CD4-positive, alpha-beta T cell (primary cell): Measurements from ENCODE around the gene CKAP2. TPM values are rescaled to one million over a fixed set of nuclear protein-coding genes. Genes with fewer than 3 reads are reported as not detected.

ENCODE experiments used
- ATAC-seq: fragments of 200-7000 bp; cut with Tn5 transposase; one replicate; pipeline ENCODE4 v1.10.0; 2022; ENCODE audit warnings: mild to moderate bottlenecking; ENCODE audit not compliant: poor library complexity
- CTCF ChIA-PET: fragments of 350-600 bp; sonication (Branson Sonifier 250); formaldehyde crosslinking; loops from one replicate; lab custom pipeline; 2021; ENCODE audit warnings: antibody characterized with exemption, inconsistent platforms; lab: Charles Lee
- POLR2A ChIA-PET: fragments of 350-600 bp; sonication (Branson Sonifier 250); formaldehyde crosslinking; loops from one replicate; lab custom pipeline; 2021; ENCODE audit warnings: antibody characterized with exemption, inconsistent platforms; lab: Charles Lee
- DNase-seq, 14 experiments: peaks; one replicate each; pipeline ENCODE4 v3.0.0-alpha.2; 2013 to 2020; ENCODE audit warnings: mixed read lengths in 2 of 14
- H3K27ac ChIP-seq, 2 donors: one replicate each; pipeline versions ENCODE4 v1.5.1 to v1.7.0; 2013; ENCODE audit warnings: low read length in 2 of 2, low read depth in 1 of 2, mild to moderate bottlenecking in 1 of 2
- H3K27me3 ChIP-seq, 2 experiments: 1 replicate in 1 of 2; 2 replicates in 1 of 2; pipeline versions ENCODE4 v1.6.1 to v1.7.0; 2013; ENCODE audit warnings: low read length in 2 of 2, control low read depth in 1 of 2, mild to moderate bottlenecking in 1 of 2, moderate library complexity in 1 of 2; ENCODE audit not compliant: insufficient read depth in 2 of 2, control insufficient read depth in 1 of 2
- H3K36me3 ChIP-seq: one replicate; pipeline ENCODE4 v1.6.1; 2013; ENCODE audit warnings: low read length, control low read depth; ENCODE audit not compliant: insufficient read depth
- H3K4me1 ChIP-seq: one replicate; pipeline ENCODE4 v1.6.1; 2013; ENCODE audit warnings: low read length, control low read depth; ENCODE audit not compliant: insufficient read depth
- H3K4me3 ChIP-seq: one replicate; pipeline ENCODE4 v1.5.1; 2013; ENCODE audit warnings: mild to moderate bottlenecking, low read length, moderate library complexity
- H3K9me3 ChIP-seq, 2 experiments: 1 replicate in 1 of 2; 2 replicates in 1 of 2; pipeline versions ENCODE4 v1.6.1 to v1.7.0; 2013; ENCODE audit warnings: low read length in 2 of 2, mild to moderate bottlenecking in 2 of 2, control low read depth in 1 of 2, moderate library complexity in 1 of 2; ENCODE audit not compliant: control insufficient read depth in 1 of 2, insufficient read depth in 1 of 2
- H3K27ac Mint-ChIP-seq: one replicate; pipeline ENCODE4 v1.8.0; 2020; ENCODE audit warnings: mixed read lengths
- H3K27me3 Mint-ChIP-seq: one replicate; pipeline ENCODE4 v1.8.0; 2021; ENCODE audit warnings: mixed read lengths
- H3K36me3 Mint-ChIP-seq: one replicate; pipeline ENCODE4 v1.8.0; 2021; ENCODE audit warnings: low read depth, mixed read lengths
- H3K4me1 Mint-ChIP-seq: one replicate; pipeline ENCODE4 v1.8.0; 2021; ENCODE audit warnings: low read depth, mixed read lengths
- H3K4me3 Mint-ChIP-seq: one replicate; pipeline ENCODE4 v1.8.0; 2020; ENCODE audit warnings: mild to moderate bottlenecking, mixed read lengths
- H3K9me3 Mint-ChIP-seq: one replicate; pipeline ENCODE4 v1.8.0; 2020; ENCODE audit warnings: mixed read lengths
- CTCF ChIP-seq: fragments of 200-600 bp; IDR thresholded peaks from one replicate; pipeline ENCODE4 v1.8.0; 2022; ENCODE audit warnings: antibody characterized with exemption, mild to moderate bottlenecking
- intact Hi-C, 2 experiments: fragments of 100-400 bp; cut with DNase I in 1 of 2; cut with micrococcal nuclease in 1 of 2; formaldehyde crosslinking; loops; one replicate each; pipeline versions ENCODE4 v1.15.1 to v1.9.0; 2023 to 2025; cut with DNase I, micrococcal nuclease
- total RNA-seq, 174 experiments: library from RNA in 2 of 174; stranded (reverse) in 2 of 174; gene quantifications; one replicate each; pipeline ENCODE4 v1.2.3 and lab custom pipeline; 2021 to 2026

The CKAP2 gene
- total RNA-seq, 2 experiments from 2014 or later: 68.1 to 70.2 TPM

- DNase-seq (peak; percentile 88 to 99 (median 94)), ATAC-seq (peak; percentile 58)
- Histone ChIP-seq H3K9me3 (no peaks in the 10 kb centered on the region), H3K27me3 (no peaks in the 10 kb centered on the region), H3K27ac (peak within 1 kb of the TSS; percentile 4 to 43), H3K4me1 (peaks cover 25% of the 10 kb centered on the region), H3K36me3 (no peaks in the 10 kb centered on the region), H3K4me3 (peak within 1 kb of the TSS; percentile 74)
- peaks cover 55% of the 10 kb centered on the region for H3K4me1 Mint-ChIP-seq
- H3K27ac Mint-ChIP-seq: peak within 1 kb of the TSS; percentile 79
- no peaks in the 10 kb centered on the region for H3K9me3 Mint-ChIP-seq
- CTCF ChIA-PET: interaction anchor here (0.6 to 3.3 kb wide), 26 partner anchors 8 to 291 kb away, joined by 3 to 24 read pairs (median 6); partner anchors contain the start of genes NEK3 and SUGT1
- intact Hi-C loops: loop anchor here (5.0 to 10.0 kb wide), 6 partner anchors 202 to 995 kb away; partner anchors contain the start of genes INTS6 (in 2 of the 2), NEK3 (in 1 of the 2), SUGT1 (in 1 of the 2) and WDFY2 (in 1 of the 2)
- peaks cover 21% of the 10 kb centered on the region for H3K36me3 Mint-ChIP-seq
- peak; percentile 98 for TF ChIP-seq CTCF
- POLR2A ChIA-PET: interaction anchor here (0.5 to 2.4 kb wide), 10 partner anchors 9 to 997 kb away, joined by 3 to 19 read pairs (median 4); partner anchors contain the start of genes INTS6 and SUGT1
- peak within 1 kb of the TSS; percentile 94 for H3K4me3 Mint-ChIP-seq
- H3K27me3 Mint-ChIP-seq: no peaks in the 10 kb centered on the region
Observed at GRCh38 chr13:52450012-52450792, 5.1 kb upstream of the CKAP2 start, which contains the start of gene VPS36. Gene VPS36, minus strand, starts transcription at chr13:52450634. Its CDS starts 40 bp downstream, at chr13:52450594.

DNA sequence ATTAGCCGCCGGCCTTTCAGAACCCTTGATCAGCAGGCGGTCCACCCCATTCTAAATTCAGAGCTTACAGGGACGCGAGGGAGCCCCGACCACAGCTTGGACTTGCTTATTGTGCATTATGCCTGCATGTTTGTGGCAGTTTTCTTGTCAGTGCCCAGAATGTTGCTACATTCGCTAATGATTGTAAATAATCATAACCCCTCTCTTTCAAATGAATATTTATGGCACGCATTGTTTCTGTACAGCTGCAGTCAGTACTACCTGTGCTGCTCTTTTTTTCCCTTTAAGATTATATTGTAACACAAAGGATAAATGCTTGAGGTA lies 4.5 kb upstream of the CKAP2 start:
- Mint-ChIP-seq H3K27me3 (no peaks in the 10 kb centered on the region), H3K9me3 (no peaks in the 10 kb centered on the region), H3K36me3 (peaks cover 24% of the 10 kb centered on the region), H3K27ac (peak overlapping the region; percentile 79), H3K4me1 (peaks cover 56% of the 10 kb centered on the region), H3K4me3 (peak overlapping the region; percentile 94)
- ChIA-PET POLR2A (interaction anchor here (0.6 to 2.4 kb wide), 5 partner anchors 167 to 998 kb away, joined by 3 to 19 read pairs (median 5); partner anchors contain the start of genes INTS6 and SUGT1), CTCF (interaction anchor here (0.6 to 3.3 kb wide), 24 partner anchors 9 to 292 kb away, joined by 3 to 24 read pairs (median 6); partner anchors contain the start of genes NEK3 and SUGT1)
- no peaks in the 10 kb centered on the region for H3K9me3 ChIP-seq
- no peaks in the 10 kb centered on the region for H3K36me3 ChIP-seq
- H3K4me3 ChIP-seq: no peak overlapping the region
- H3K27ac ChIP-seq: no peak overlapping the region
- intact Hi-C loops: loop anchor here (5.0 to 10.0 kb wide), 6 partner anchors 202 to 996 kb away; partner anchors contain the start of genes INTS6 (in 2 of the 2), NEK3 (in 1 of the 2), SUGT1 (in 1 of the 2) and WDFY2 (in 1 of the 2)
- H3K4me1 ChIP-seq: peaks cover 25% of the 10 kb centered on the region
- TF ChIP-seq CTCF: peak; percentile 57
- DNase-seq (no peak), ATAC-seq (no peak)
- no peaks in the 10 kb centered on the region for H3K27me3 ChIP-seq

DNA sequence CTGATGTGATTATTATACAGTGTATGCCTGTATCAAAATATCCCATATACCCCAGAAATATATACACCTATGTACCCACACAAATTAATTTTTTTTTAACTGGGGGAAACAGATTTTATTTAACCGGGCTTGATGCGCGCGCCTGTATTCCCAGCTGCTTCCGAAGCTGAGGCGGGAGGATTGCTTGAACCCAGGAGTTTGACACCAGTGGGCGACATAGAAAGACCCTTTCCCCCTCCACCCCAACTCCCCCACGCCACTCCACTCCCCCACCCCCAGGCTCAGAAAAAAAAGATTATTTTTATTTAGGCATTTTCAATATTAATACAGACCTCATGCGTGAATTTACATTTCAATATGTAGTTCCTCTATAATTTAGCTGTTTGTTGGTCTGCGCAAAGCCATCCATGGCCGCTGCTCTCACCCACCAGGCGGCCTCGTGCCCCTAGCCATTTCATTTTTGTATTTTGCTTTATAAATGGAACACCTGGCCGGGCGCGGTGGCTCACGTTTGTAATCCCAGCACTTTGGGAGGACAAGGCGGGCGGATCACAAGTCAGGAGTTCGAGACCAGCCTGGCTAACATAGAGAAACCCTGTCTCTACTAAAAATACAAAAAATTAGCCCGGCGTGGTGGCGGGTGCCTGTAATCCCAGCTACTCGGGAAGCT lies 4.0 kb upstream of the CKAP2 start:
- POLR2A ChIA-PET: interaction anchor here (0.6 to 2.4 kb wide), 5 partner anchors 166 to 998 kb away, joined by 3 to 19 read pairs (median 5); partner anchors contain the start of genes INTS6 and SUGT1
- peaks cover 27% of the 10 kb centered on the region for H3K36me3 Mint-ChIP-seq
- peaks cover 58% of the 10 kb centered on the region for H3K4me1 Mint-ChIP-seq
- H3K27ac Mint-ChIP-seq: peak overlapping the region; percentile 79
- no peaks in the 10 kb centered on the region for H3K27me3 Mint-ChIP-seq
- H3K9me3 Mint-ChIP-seq: no peaks in the 10 kb centered on the region
- TF ChIP-seq CTCF: no peak
- Histone ChIP-seq H3K4me3 (no peak overlapping the region), H3K9me3 (no peaks in the 10 kb centered on the region), H3K27me3 (no peaks in the 10 kb centered on the region), H3K4me1 (peaks cover 25% of the 10 kb centered on the region), H3K27ac (no peak overlapping the region), H3K36me3 (no peaks in the 10 kb centered on the region)
- ATAC-seq (no peak), DNase-seq (no peak)
- CTCF ChIA-PET: interaction anchor here (0.6 to 3.3 kb wide), 24 partner anchors 8 to 292 kb away, joined by 3 to 24 read pairs (median 6); partner anchors contain the start of genes NEK3 and SUGT1
- peak overlapping the region; percentile 94 for H3K4me3 Mint-ChIP-seq
- intact Hi-C loops: loop anchor here (5.0 to 10.0 kb wide), 6 partner anchors 201 to 996 kb away; partner anchors contain the start of genes INTS6 (in 2 of the 2), NEK3 (in 1 of the 2), SUGT1 (in 1 of the 2) and WDFY2 (in 1 of the 2)
